ENCODE results near the gene B4GALNT3. TPM values are rescaled to one million over a fixed set of nuclear protein-coding genes. Genes with fewer than 3 reads are reported as not detected.

The B4GALNT3 gene
- total and polyA plus RNA-seq, 10 of the 15 experiments (the other 5 are each of a cell fraction or from before 2014, with no cell fraction given) = 0.05 to 4.2 (median 2.7) TPM; not detected in 1

DNA sequence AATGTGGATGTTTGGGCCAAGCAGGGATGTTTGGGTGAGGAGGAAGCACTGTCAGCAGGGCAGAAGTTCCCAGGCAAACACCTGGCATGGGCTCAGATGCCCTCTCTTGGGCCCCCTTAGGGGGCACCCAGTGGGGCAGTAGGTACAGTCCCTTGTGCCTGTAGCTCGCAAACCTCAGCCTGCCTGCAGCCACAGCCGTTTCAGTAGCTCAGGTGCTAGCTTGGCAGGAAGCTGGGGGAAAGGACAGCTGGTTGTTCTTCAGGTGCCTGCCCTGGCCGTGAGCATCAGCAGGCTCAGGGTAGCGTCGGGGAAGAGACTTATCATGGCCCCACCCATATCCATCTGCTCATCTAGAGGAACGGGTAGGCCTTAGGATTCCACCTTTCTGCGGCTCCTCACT is 67.5 kb downstream of the B4GALNT3 start:
- WGBS (ENCODE audit: insufficient coverage, insufficient replicate concordance, low lambda C conversion rate, missing lambda C conversion rate) = 10% methylated on average over 7 of the region's 7 CpGs
- Histone ChIP-seq H2AFZ (ENCODE audit: control insufficient read depth, low read depth, low read length) (no peak overlapping the region), H3K9me3 (replicated peaks; ENCODE audit: control insufficient read depth, insufficient read depth, low read length) (peaks cover 2% of the 10 kb centered on the region; the same call in 2 of the 3 replicates), H3K4me3 (no peak overlapping the region), H3K27ac (ENCODE audit: control insufficient read depth, insufficient read depth) (no peak overlapping the region), H3K9ac (ENCODE audit: control insufficient read depth, insufficient read depth, low read length) (no peak overlapping the region), H3K27me3 (replicated peaks in 1 of 2; ENCODE audit: control insufficient read depth in 2 of 2, insufficient read depth in 2 of 2, low read length in 1 of 2) (peaks cover 0 to 1% of the 10 kb centered on the region in 2 experiments; a peak in 2 of 4 replicates), H3K4me2 (ENCODE audit: control insufficient read depth, insufficient read depth) (no peak overlapping the region), H3K79me2 (ENCODE audit: control insufficient read depth, insufficient read depth, low read length) (no peaks in the 10 kb centered on the region), H3K4me1 (ENCODE audit: control insufficient read depth, insufficient read depth, low read length) (no peaks in the 10 kb centered on the region), H3K36me3 (ENCODE audit: control insufficient read depth in 2 of 2, insufficient read depth in 2 of 2, low read length in 1 of 2) (no peaks in the 10 kb centered on the region), H4K20me1 (ENCODE audit: control insufficient read depth, insufficient read depth) (no peaks in the 10 kb centered on the region)
- intact Hi-C loops (cut with micrococcal nuclease; ENCODE audit: unreplicated experiment) = no loop called here
- CTCF ChIA-PET = interaction anchor here (0.5 to 1.8 kb wide), 2 partner anchors 12 to 414 kb away, joined by 3 read pairs; no protein-coding TSS in a partner anchor
- BruUV-seq (replicated peaks) = no TSS peak
- RAD21 ChIA-PET (ENCODE audit: unreplicated experiment) = no interaction called here
- FAIRE-seq (no peak), ATAC-seq (no peak), DNase-seq (ENCODE audit: low read depth, low spot score) (no peak)
- SMC1A ChIA-PET (ENCODE audit: uncharacterized antibody, unreplicated experiment) = no interaction called here
- POLR2A ChIA-PET = no interaction called here
- TF ChIP-seq, protein P1, sequence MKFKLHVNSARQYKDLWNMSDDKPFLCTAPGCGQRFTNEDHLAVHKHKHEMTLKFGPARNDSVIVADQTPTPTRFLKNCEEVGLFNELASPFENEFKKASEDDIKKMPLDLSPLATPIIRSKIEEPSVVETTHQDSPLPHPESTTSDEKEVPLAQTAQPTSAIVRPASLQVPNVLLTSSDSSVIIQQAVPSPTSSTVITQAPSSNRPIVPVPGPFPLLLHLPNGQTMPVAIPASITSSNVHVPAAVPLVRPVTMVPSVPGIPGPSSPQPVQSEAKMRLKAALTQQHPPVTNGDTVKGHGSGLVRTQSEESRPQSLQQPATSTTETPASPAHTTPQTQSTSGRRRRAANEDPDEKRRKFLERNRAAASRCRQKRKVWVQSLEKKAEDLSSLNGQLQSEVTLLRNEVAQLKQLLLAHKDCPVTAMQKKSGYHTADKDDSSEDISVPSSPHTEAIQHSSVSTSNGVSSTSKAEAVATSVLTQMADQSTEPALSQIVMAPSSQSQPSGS (IDR thresholded peaks at IDR 0.05; ENCODE audit: low read length) = no peak
- TF ChIP-seq SIN3A (IDR thresholded peaks at IDR 0.05; ENCODE audit: low read depth, low read length) = no peak
- TF ChIP-seq, protein P2, sequence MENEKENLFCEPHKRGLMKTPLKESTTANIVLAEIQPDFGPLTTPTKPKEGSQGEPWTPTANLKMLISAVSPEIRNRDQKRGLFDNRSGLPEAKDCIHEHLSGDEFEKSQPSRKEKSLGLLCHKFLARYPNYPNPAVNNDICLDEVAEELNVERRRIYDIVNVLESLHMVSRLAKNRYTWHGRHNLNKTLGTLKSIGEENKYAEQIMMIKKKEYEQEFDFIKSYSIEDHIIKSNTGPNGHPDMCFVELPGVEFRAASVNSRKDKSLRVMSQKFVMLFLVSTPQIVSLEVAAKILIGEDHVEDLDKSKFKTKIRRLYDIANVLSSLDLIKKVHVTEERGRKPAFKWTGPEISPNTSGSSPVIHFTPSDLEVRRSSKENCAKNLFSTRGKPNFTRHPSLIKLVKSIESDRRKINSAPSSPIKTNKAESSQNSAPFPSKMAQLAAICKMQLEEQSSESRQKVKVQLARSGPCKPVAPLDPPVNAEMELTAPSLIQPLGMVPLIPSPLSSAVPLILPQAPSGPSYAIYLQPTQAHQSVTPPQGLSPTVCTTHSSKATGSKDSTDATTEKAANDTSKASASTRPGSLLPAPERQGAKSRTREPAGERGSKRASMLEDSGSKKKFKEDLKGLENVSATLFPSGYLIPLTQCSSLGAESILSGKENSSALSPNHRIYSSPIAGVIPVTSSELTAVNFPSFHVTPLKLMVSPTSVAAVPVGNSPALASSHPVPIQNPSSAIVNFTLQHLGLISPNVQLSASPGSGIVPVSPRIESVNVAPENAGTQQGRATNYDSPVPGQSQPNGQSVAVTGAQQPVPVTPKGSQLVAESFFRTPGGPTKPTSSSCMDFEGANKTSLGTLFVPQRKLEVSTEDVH (IDR thresholded peaks at IDR 0.05; ENCODE audit: low read depth, partially characterized antibody) = no peak
- no peak for TF ChIP-seq FOXK2 (IDR thresholded peaks at IDR 0.05)
- no peak for TF ChIP-seq MYB (IDR thresholded peaks at IDR 0.05; ENCODE audit: borderline replicate concordance, low read depth, low read length)
- in situ Hi-C loops (cut with MboI) = no loop called here

Data from GM12878 (cell line).